Right atrium auricular region (tissue), 2 donors: ENCODE data around the gene HAPLN3. TPM values are rescaled to one million over a fixed set of nuclear protein-coding genes. Genes with fewer than 3 reads are reported as not detected.

ENCODE experiments used
- DNase-seq: peaks from one replicate; pipeline ENCODE4 v3.0.0-alpha.2; 2019; ENCODE audit warnings: low spot score
- H3K27ac ChIP-seq, 2 donors: fragments of 200-600 bp; sonication (generic); 1 replicate in 1 of 2; 2 replicates in 1 of 2; pipeline ENCODE4 v1.5.1; 2016 to 2019
- H3K27me3 ChIP-seq, 2 donors: fragments of 200-600 bp; sonication (generic); one replicate each; pipeline versions ENCODE4 v1.5.1 to v1.6.0; 2017 to 2019
- H3K36me3 ChIP-seq: fragments of 200-600 bp; sonication (generic); one replicate; pipeline ENCODE4 v1.5.1; 2016
- H3K4me1 ChIP-seq, 2 donors: fragments of 200-600 bp; sonication (generic); one replicate each; pipeline versions ENCODE4 v1.5.1 to v1.6.0; 2017 to 2019
- H3K4me3 ChIP-seq, 2 donors: fragments of 200-600 bp; sonication (generic); 1 replicate in 1 of 2; 2 replicates in 1 of 2; pipeline ENCODE4 v1.5.1; 2017 to 2019; ENCODE audit warnings: mild to moderate bottlenecking in 1 of 2, moderate library complexity in 1 of 2
- H3K9me3 ChIP-seq, 2 donors: fragments of 200-600 bp; sonication (generic); one replicate each; pipeline ENCODE4 v1.5.1; 2019
- CTCF ChIP-seq, 2 donors: fragments of 200-600 bp; sonication (generic); IDR thresholded peaks; one replicate each; pipeline ENCODE4 v1.5.1; 2019; ENCODE audit warnings: antibody characterized with exemption in 2 of 2
- total RNA-seq, 2 donors: library from RNA; depleted of rRNA; stranded (reverse); fragments of >200 nt; gene quantifications; one replicate each; pipeline ENCODE4 v1.1.0, GENCODE V29; 2016

HAPLN3 gene
- total RNA-seq, 2 donors from 2014 or later = 3.2 to 3.6 TPM

- Histone ChIP-seq H3K4me3 (no peak overlapping the region), H3K36me3 (no peaks in the 10 kb centered on the region), H3K27me3 (no peaks in the 10 kb centered on the region), H3K4me1 (no peaks in the 10 kb centered on the region), H3K27ac (no peak overlapping the region), H3K9me3 (no peaks in the 10 kb centered on the region)
- no peak for DNase-seq
- TF ChIP-seq CTCF (IDR thresholded peaks at IDR 0.05) = no peak
Measured at GRCh38 chr15:88839961-88840360, 55.4 kb downstream of the HAPLN3 start.

GRCh38 chr15:88839146-88839545, 56.2 kb downstream of the HAPLN3 start:
- DNase-seq = no peak
- no peak for TF ChIP-seq CTCF (IDR thresholded peaks at IDR 0.05)
- Histone ChIP-seq H3K27me3 (no peaks in the 10 kb centered on the region), H3K4me1 (no peaks in the 10 kb centered on the region), H3K4me3 (no peak overlapping the region), H3K9me3 (no peaks in the 10 kb centered on the region), H3K27ac (no peak overlapping the region), H3K36me3 (no peaks in the 10 kb centered on the region)

- H3K9me3 ChIP-seq = no peaks in the 10 kb centered on the region
- no peak for DNase-seq
- no peaks in the 10 kb centered on the region for H3K27me3 ChIP-seq
- H3K27ac ChIP-seq = no peak overlapping the region
- TF ChIP-seq CTCF (IDR thresholded peaks at IDR 0.05) = no peak
- no peak overlapping the region for H3K4me3 ChIP-seq
- H3K4me1 ChIP-seq = no peaks in the 10 kb centered on the region
- H3K36me3 ChIP-seq = no peaks in the 10 kb centered on the region
Measured at GRCh38 chr15:88838667-88839066, 56.7 kb downstream of the HAPLN3 start.

GRCh38 chr15:88835646-88836045, 59.7 kb downstream of the HAPLN3 start:
- H3K27ac ChIP-seq = no peak overlapping the region
- TF ChIP-seq CTCF (IDR thresholded peaks at IDR 0.05) = no peak
- H3K9me3 ChIP-seq = no peaks in the 10 kb centered on the region
- no peaks in the 10 kb centered on the region for H3K36me3 ChIP-seq
- no peak for DNase-seq
- no peaks in the 10 kb centered on the region for H3K27me3 ChIP-seq
- no peaks in the 10 kb centered on the region for H3K4me1 ChIP-seq
- H3K4me3 ChIP-seq = no peak overlapping the region

GRCh38 chr15:88835119-88835518, 60.2 kb downstream of the HAPLN3 start:
- no peak overlapping the region for H3K4me3 ChIP-seq
- H3K27me3 ChIP-seq = no peaks in the 10 kb centered on the region
- H3K36me3 ChIP-seq = no peaks in the 10 kb centered on the region
- TF ChIP-seq CTCF (IDR thresholded peaks at IDR 0.05) = no peak
- H3K27ac ChIP-seq = no peak overlapping the region
- H3K9me3 ChIP-seq = no peaks in the 10 kb centered on the region
- H3K4me1 ChIP-seq = no peaks in the 10 kb centered on the region
- no peak for DNase-seq

GRCh38 chr15:88834211-88834812, 61.0 kb downstream of the HAPLN3 start:
- no peaks in the 10 kb centered on the region for H3K9me3 ChIP-seq
- no peaks in the 10 kb centered on the region for H3K27me3 ChIP-seq
- H3K36me3 ChIP-seq = no peaks in the 10 kb centered on the region
- no peaks in the 10 kb centered on the region for H3K4me1 ChIP-seq
- DNase-seq = peak; percentile 71
- no peak overlapping the region for H3K27ac ChIP-seq
- no peak overlapping the region for H3K4me3 ChIP-seq
- peak in 1 of 2 donors; percentile 74 for TF ChIP-seq CTCF (IDR thresholded peaks at IDR 0.05)
